Stimulated activated CD4-positive, alpha-beta T cell treated with anti-CD3 and anti-CD28 coated beads, Interleukin-15, amount 100 ng/mL, for 24 hours (primary cell): ENCODE results near the gene DCTN4.
"Not testable (repeated sequence)": the region's sequence is repeated elsewhere in the genome, so short reads cannot be mapped to it uniquely, and the experiment has no call there.

ENCODE experiments used
- DNase-seq: peaks from one replicate; pipeline ENCODE4 v3.0.0-alpha.2; 2020

Gene DCTN4

GRCh38 chr5:150758531-150759333 lies at the start of gene DCTN4:
Gene DCTN4 (minus strand): TSS chr5:150759017. CDS start chr5:150758993, 24 bp downstream.
- peak; percentile 96 for DNase-seq

GRCh38 chr5:150804388-150804787 lies 45.6 kb upstream of the DCTN4 start:
- no peak for DNase-seq

- no peak for DNase-seq
Observed at GRCh38 chr5:150801117-150801927, 42.5 kb upstream of the DCTN4 start.

- DNase-seq = no peak
Observed at GRCh38 chr5:150797384-150797783, 38.6 kb upstream of the DCTN4 start.

- no peak for DNase-seq
Observed at GRCh38 chr5:150794927-150795326, 36.1 kb upstream of the DCTN4 start.

- not testable (repeated sequence) for DNase-seq
Observed at GRCh38 chr5:150793423-150793888, 34.6 kb upstream of the DCTN4 start.

- no peak for DNase-seq
Observed at GRCh38 chr5:150791536-150791935, 32.7 kb upstream of the DCTN4 start.

GRCh38 chr5:150789943-150790611 lies 31.3 kb upstream of the DCTN4 start:
- peak; percentile 81 for DNase-seq

GRCh38 chr5:150789450-150789849 lies 30.6 kb upstream of the DCTN4 start:
- DNase-seq = no peak

GRCh38 chr5:150788977-150789376 lies 30.2 kb upstream of the DCTN4 start:
- DNase-seq = no peak

- DNase-seq = no peak
Observed at GRCh38 chr5:150787656-150788055, 28.8 kb upstream of the DCTN4 start.

- DNase-seq = no peak
Observed at GRCh38 chr5:150786876-150787275, 28.1 kb upstream of the DCTN4 start.

- DNase-seq = no peak
Observed at GRCh38 chr5:150785950-150786349, 27.1 kb upstream of the DCTN4 start.

GRCh38 chr5:150783422-150783928 lies 24.7 kb upstream of the DCTN4 start:
- peak; percentile 70 for DNase-seq

GRCh38 chr5:150782850-150783249 lies 24.0 kb upstream of the DCTN4 start:
- DNase-seq = no peak

- no peak for DNase-seq
Observed at GRCh38 chr5:150781706-150782614, 23.1 kb upstream of the DCTN4 start.

GRCh38 chr5:150780816-150781221 lies 22.0 kb upstream of the DCTN4 start:
- no peak for DNase-seq

GRCh38 chr5:150780187-150780692 lies 21.4 kb upstream of the DCTN4 start:
- peak; percentile 51 for DNase-seq

GRCh38 chr5:150779397-150780186 lies 20.8 kb upstream of the DCTN4 start:
- DNase-seq = no peak

- peak; percentile 82 for DNase-seq
Observed at GRCh38 chr5:150778517-150779396, 19.9 kb upstream of the DCTN4 start, which contains the start of gene SMIM3. Gene SMIM3 (plus strand): TSS chr5:150778757. CDS start chr5:150795441, 16,684 bp downstream.
